ENCODE results near the gene FBXL4.

DNA sequence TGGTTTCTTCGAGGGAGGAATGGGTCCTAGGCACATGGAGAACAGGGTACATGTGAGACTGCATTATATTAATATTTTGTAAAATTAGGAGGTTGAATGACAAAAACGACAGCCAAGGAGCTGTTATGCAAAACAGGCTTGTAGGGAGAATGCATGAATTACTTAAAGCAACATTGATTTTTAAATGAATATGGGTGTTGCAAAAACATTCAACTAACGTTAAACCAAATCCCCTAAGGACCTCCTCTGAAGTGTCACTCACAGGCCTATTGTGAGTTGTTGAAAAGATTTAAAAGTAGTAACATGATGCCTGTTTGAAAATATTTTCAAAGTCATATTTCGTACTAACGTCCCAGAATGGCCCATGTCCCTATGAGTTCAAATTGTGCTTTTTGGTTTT, 21.9 kb downstream of the FBXL4 start:
- no peak for TF ChIP-seq TAF1 (IDR thresholded peaks at IDR 0.05; ENCODE audit: borderline replicate concordance, insufficient read depth, low read length)
- no peak for TF ChIP-seq POLR2AphosphoS5 (IDR thresholded peaks at IDR 0.05; ENCODE audit: low read depth, low read length)
- no peak for TF ChIP-seq SIN3A (IDR thresholded peaks at IDR 0.05; ENCODE audit: borderline replicate concordance, insufficient read depth, low read length)
- TF ChIP-seq, protein P1, sequence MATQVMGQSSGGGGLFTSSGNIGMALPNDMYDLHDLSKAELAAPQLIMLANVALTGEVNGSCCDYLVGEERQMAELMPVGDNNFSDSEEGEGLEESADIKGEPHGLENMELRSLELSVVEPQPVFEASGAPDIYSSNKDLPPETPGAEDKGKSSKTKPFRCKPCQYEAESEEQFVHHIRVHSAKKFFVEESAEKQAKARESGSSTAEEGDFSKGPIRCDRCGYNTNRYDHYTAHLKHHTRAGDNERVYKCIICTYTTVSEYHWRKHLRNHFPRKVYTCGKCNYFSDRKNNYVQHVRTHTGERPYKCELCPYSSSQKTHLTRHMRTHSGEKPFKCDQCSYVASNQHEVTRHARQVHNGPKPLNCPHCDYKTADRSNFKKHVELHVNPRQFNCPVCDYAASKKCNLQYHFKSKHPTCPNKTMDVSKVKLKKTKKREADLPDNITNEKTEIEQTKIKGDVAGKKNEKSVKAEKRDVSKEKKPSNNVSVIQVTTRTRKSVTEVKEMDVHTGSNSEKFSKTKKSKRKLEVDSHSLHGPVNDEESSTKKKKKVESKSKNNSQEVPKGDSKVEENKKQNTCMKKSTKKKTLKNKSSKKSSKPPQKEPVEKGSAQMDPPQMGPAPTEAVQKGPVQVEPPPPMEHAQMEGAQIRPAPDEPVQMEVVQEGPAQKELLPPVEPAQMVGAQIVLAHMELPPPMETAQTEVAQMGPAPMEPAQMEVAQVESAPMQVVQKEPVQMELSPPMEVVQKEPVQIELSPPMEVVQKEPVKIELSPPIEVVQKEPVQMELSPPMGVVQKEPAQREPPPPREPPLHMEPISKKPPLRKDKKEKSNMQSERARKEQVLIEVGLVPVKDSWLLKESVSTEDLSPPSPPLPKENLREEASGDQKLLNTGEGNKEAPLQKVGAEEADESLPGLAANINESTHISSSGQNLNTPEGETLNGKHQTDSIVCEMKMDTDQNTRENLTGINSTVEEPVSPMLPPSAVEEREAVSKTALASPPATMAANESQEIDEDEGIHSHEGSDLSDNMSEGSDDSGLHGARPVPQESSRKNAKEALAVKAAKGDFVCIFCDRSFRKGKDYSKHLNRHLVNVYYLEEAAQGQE (IDR thresholded peaks at IDR 0.05; ENCODE audit: insufficient read depth in 1 of 2, low read depth in 2 of 2, low read length in 2 of 2) = no peak

Data from PFSK-1 (cell line).